ENCODE results near the gene ZNF117. TPM values are rescaled to one million over a fixed set of nuclear protein-coding genes. Genes with fewer than 3 reads are reported as not detected.

Gene ZNF117
- total and polyA plus RNA-seq, 2 of the 4 experiments (the other 2 are of a cell fraction), result 2.9 to 4.0 TPM

- ATAC-seq (ENCODE audit: low read depth), result no peak
- Histone ChIP-seq H4K8ac (ENCODE audit: low read depth in 2 of 2, low read length in 2 of 2) (no peak overlapping the region), H3K27ac (ENCODE audit: insufficient read depth, low read length) (no peak overlapping the region), H4K20me1 (ENCODE audit: insufficient read depth, low read length) (peaks cover 4% of the 10 kb centered on the region), H4K91ac (ENCODE audit: insufficient read depth, low read depth, low read length) (no peak overlapping the region), H2BK5ac (ENCODE audit: low read depth, low read length, poor library complexity, severe bottlenecking) (no peak overlapping the region), H3K4me2 (ENCODE audit: low read depth, low read length) (no peak overlapping the region), H3K4me3 (ENCODE audit: insufficient read depth, low read depth, low read length) (no peak overlapping the region), H2AK9ac (replicated peaks; ENCODE audit: low read depth, low read length, poor library complexity) (no peak overlapping the region), H3K4me1 (ENCODE audit: control insufficient read depth, insufficient read depth, low read length) (peaks cover 1% of the 10 kb centered on the region; the same call in 1 of the 2 replicates), H3K14ac (replicated peaks; ENCODE audit: low read depth, low read length) (no peak overlapping the region), H3K23ac (ENCODE audit: low read depth, low read length) (no peak overlapping the region), H3K56ac (ENCODE audit: extremely low read depth, insufficient read depth, low read length) (no peak overlapping the region), H2BK120ac (ENCODE audit: low read depth, low read length) (no peak overlapping the region), H2AFZ (replicated peaks; ENCODE audit: low read length, poor library complexity) (no peak overlapping the region), H2BK15ac (ENCODE audit: low read depth, low read length) (no peak overlapping the region), H3K9me1 (ENCODE audit: insufficient read depth, low read length) (no peaks in the 10 kb centered on the region), H3K27me3 (ENCODE audit: control insufficient read depth, insufficient read depth, low read length) (no peaks in the 10 kb centered on the region), H2AK5ac (ENCODE audit: low read depth, low read length) (no peak overlapping the region), H4K5ac (ENCODE audit: low read depth, low read length) (no peak overlapping the region), H3K36me3 (ENCODE audit: control insufficient read depth, insufficient read depth, low read length) (peaks cover 18% of the 10 kb centered on the region), H2BK20ac (ENCODE audit: low read depth, low read length) (no peak overlapping the region), H3K79me1 (ENCODE audit: low read depth in 1 of 2, low read length in 2 of 2) (peaks cover 6 to 21% of the 10 kb centered on the region in 2 experiments), H3K9ac (ENCODE audit: low read depth, low read length) (no peak overlapping the region), H3K18ac (ENCODE audit: low read depth, low read length) (no peak overlapping the region), H3K9me3 (ENCODE audit: control insufficient read depth, insufficient read depth, low read length) (peaks cover 13% of the 10 kb centered on the region; the same call in 1 of the 2 replicates), H3K4ac (ENCODE audit: low read depth, low read length) (no peak overlapping the region)
- in situ Hi-C loops (cut with MboI; ENCODE audit: low sequenced_read_pairs) (no loop called here), intact Hi-C loops (cut with micrococcal nuclease) (no loop called here), dilution Hi-C loops (cut with HindIII; ENCODE audit: low sequenced_read_pairs, unreplicated experiment) (no loop called here)
- TF ChIP-seq CEBPB (IDR thresholded peaks at IDR 0.05; ENCODE audit: low read depth, low read length) (no peak), RFX5 (IDR thresholded peaks at IDR 0.05; ENCODE audit: low read depth, low read length) (no peak), BHLHE40 (IDR thresholded peaks at IDR 0.05; ENCODE audit: low read depth, low read length) (no peak), CTCF (conservative IDR thresholded peaks at IDR 0.05; ENCODE audit: low read depth, low read length) (no peak), MXI1 (IDR thresholded peaks at IDR 0.05; ENCODE audit: borderline replicate concordance, low read depth, low read length) (no peak), CHD1 (IDR thresholded peaks at IDR 0.05; ENCODE audit: low read depth, low read length) (no peak), SMC3 (IDR thresholded peaks at IDR 0.05; ENCODE audit: low read depth, low read length) (no peak), USF2 (IDR thresholded peaks at IDR 0.05; ENCODE audit: low read depth, low read length) (no peak), NFE2L2 (IDR thresholded peaks at IDR 0.05; ENCODE audit: low read depth, low read length) (no peak), MAFK (IDR thresholded peaks at IDR 0.05; ENCODE audit: low read depth, low read length) (no peak), RAD21 (IDR thresholded peaks at IDR 0.05; ENCODE audit: low read length) (no peak), ELK1 (IDR thresholded peaks at IDR 0.05; ENCODE audit: borderline replicate concordance, low read depth, low read length) (no peak), POLR2A (IDR thresholded peaks at IDR 0.05; ENCODE audit: low read depth, low read length) (no peak), MAZ (IDR thresholded peaks at IDR 0.05; ENCODE audit: borderline replicate concordance, low read depth, low read length) (no peak), RCOR1 (IDR thresholded peaks at IDR 0.05; ENCODE audit: insufficient replicate concordance, low read length) (no peak), FOS (IDR thresholded peaks at IDR 0.05; ENCODE audit: low read depth, low read length) (no peak)
- 100% methylated on average over 1 of the region's 1 CpG; no CpG with 5 or more reads in 1 of the 2 experiments for WGBS, 2 experiments (ENCODE audit: extremely low coverage in 2 of 2, insufficient read length in 1 of 2)
- POLR2A ChIA-PET (ENCODE audit: unreplicated experiment), result no interaction called here
- no TSS peak for BruUV-seq (replicated peaks)
- CTCF ChIA-PET, result no interaction called here
- no peak for DNase-seq
These were observed 13.7 kb upstream of the ZNF117 start for GRCh38 chr7:65004575-65004974.

Measured in IMR-90 (cell line).